Heart right ventricle (tissue), 16 donors: ENCODE measurements around the gene ARID5B. TPM values are rescaled to one million over a fixed set of nuclear protein-coding genes. Genes with fewer than 3 reads are reported as not detected.

Experiments used
- ATAC-seq, 8 donors: fragments of 200-7000 bp; cut with Tn5 transposase; one replicate each; pipeline ENCODE4 v1.9.1; 2020; ENCODE audit warnings: mild to moderate bottlenecking in 8 of 8, moderate library complexity in 8 of 8, moderate number of reproducible peaks in 1 of 8
- DNase-seq, 2 donors: peaks; one replicate each; pipeline ENCODE4 v3.0.0-alpha.2; 2020
- H3K27ac ChIP-seq, 10 donors: fragments of 200-600 bp; sonication (generic) in 2 of 10; one replicate each; pipeline versions ENCODE4 v1.5.0 to v1.8.0; 2020 to 2022; ENCODE audit warnings: mild to moderate bottlenecking in 3 of 10
- H3K27me3 ChIP-seq, 7 donors: fragments of 200-600 bp; one replicate each; pipeline ENCODE4 v1.8.0; 2021 to 2022; ENCODE audit warnings: mild to moderate bottlenecking in 2 of 7
- H3K36me3 ChIP-seq, 9 donors: fragments of 200-600 bp; sonication (generic) in 1 of 9; one replicate each; pipeline versions ENCODE4 v1.5.0 to v1.8.0; 2020 to 2022; ENCODE audit warnings: mild to moderate bottlenecking in 2 of 9
- H3K4me1 ChIP-seq, 9 donors: fragments of 200-600 bp; sonication (generic) in 1 of 9; one replicate each; pipeline versions ENCODE4 v1.5.0 to v1.8.0; 2020 to 2022; ENCODE audit warnings: mild to moderate bottlenecking in 4 of 9
- H3K4me3 ChIP-seq, 10 donors: fragments of 200-600 bp; sonication (generic) in 2 of 10; one replicate each; pipeline versions ENCODE4 v1.5.0 to v1.8.0; 2020 to 2022; ENCODE audit warnings: mild to moderate bottlenecking in 7 of 10, moderate library complexity in 2 of 10
- H3K9me3 ChIP-seq, 11 donors: fragments of 200-600 bp in 10 of 11; sonication (generic) in 2 of 11; one replicate each; pipeline versions ENCODE4 v1.5.0 to v1.8.0; 2013 to 2022; ENCODE audit warnings: mild to moderate bottlenecking in 2 of 11, control low read depth in 1 of 11, moderate library complexity in 1 of 11
- WGBS, 2 donors: extraction: QIAGEN DNeasy Blood & Tissue Kit; methylation state at CpG; one replicate each; pipeline ENCODE4 v1.1.7; 2013; ENCODE audit warnings: inconsistent platforms in 1 of 2; 5-methylcytosine and 5-hydroxymethylcytosine counted together
- intact Hi-C, 10 donors: fragments of 100-400 bp; cut with DNase I; formaldehyde crosslinking; loops; one replicate each; pipeline versions ENCODE4 v1.11.1 to v1.14.2; 2022
- polyA plus RNA-seq, 2 donors: library from polyadenylated mRNA; stranded (reverse); fragments of 200-250 nt; gene quantifications; one replicate each; pipeline ENCODE4 v1.2.3, GENCODE V29; 2013
- total RNA-seq, 10 donors: library from RNA; stranded (reverse); fragmentation: NEBNext Ultra II Directional in 3 of 10; extraction: Animal tissue kit (Norgen Biotek cat#: 25700) in 3 of 10; gene quantifications; one replicate each; pipeline versions ENCODE4 v1.2.1 to v1.2.4, GENCODE V29; 2021 to 2023
- TF ChIP-seq, protein P1 (sequence below), 9 donors: fragments of 200-600 bp; sonication (generic) in 2 of 9; IDR thresholded peaks; one replicate each; pipeline versions ENCODE4 v1.5.0 to v1.8.0; 2021 to 2022; ENCODE audit warnings: antibody characterized with exemption in 9 of 9, mild to moderate bottlenecking in 5 of 9, moderate library complexity in 1 of 9
- donor health status: Arrhythmogenic right ventricular cardiomyopathy.
- donor health status: ischemic (EF 13 %, LVEDD 7.1; RV severe dilation, severe dysfunction).
- donor health status: healthy with polysubstance abuse.
- donor health status: DM: no; HTN: yes; CAD: no.
- donor health status: DM: no; HTN: no; CAD: no.
- donor health status: ischemic (EF 25% LVEDD 6.9; RV normal size, moderate dysfunction).
- donor health status: ischemic (EF 25% LVEDD 5.7; RV mildly dilated, moderate dysfunction).
- donor health status: healthy.
- donor health status: DM: yes; HTN: yes; CAD: no.
- donor health status: Ischemic cardiomyopathy.
- donor health status: ischemic (EF 35%, LVEDD 5.7; RV mildly dilated, moderate dysfunction).
- donor health status: nonischemic (EF 11% LVEDD 7.7; RV severe dilation, severe dysfunction).
- donor health status: DM: yes; HTN: yes; CAD: no.
- donor health status: PGD.
- donor health status: ischemic (EF 29% LVEDD 5.4; RV normal size, mild dysfunction).
- donor health status: nonischemic (EF 23%, LVEDD 6.1; RV moderate dilation, normal function).

ARID5B gene
- total and polyA plus RNA-seq, 12 donors, result 5.3 to 108 (median 25.5) TPM

GRCh38 chr10:62113680-62114079 is 212.2 kb downstream of the ARID5B start:
- H3K36me3 ChIP-seq, result no peaks in the 10 kb centered on the region
- WGBS, 2 donors, result 98% methylated on average over 4 of the region's 4 CpGs
- H3K4me3 ChIP-seq, result no peak overlapping the region
- TF ChIP-seq, protein P1, sequence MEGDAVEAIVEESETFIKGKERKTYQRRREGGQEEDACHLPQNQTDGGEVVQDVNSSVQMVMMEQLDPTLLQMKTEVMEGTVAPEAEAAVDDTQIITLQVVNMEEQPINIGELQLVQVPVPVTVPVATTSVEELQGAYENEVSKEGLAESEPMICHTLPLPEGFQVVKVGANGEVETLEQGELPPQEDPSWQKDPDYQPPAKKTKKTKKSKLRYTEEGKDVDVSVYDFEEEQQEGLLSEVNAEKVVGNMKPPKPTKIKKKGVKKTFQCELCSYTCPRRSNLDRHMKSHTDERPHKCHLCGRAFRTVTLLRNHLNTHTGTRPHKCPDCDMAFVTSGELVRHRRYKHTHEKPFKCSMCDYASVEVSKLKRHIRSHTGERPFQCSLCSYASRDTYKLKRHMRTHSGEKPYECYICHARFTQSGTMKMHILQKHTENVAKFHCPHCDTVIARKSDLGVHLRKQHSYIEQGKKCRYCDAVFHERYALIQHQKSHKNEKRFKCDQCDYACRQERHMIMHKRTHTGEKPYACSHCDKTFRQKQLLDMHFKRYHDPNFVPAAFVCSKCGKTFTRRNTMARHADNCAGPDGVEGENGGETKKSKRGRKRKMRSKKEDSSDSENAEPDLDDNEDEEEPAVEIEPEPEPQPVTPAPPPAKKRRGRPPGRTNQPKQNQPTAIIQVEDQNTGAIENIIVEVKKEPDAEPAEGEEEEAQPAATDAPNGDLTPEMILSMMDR (IDR thresholded peaks at IDR 0.05), result no peak
- no peak overlapping the region for H3K27ac ChIP-seq
- no peak for ATAC-seq
- H3K27me3 ChIP-seq, result no peaks in the 10 kb centered on the region
- intact Hi-C loops, result no loop called here
- H3K4me1 ChIP-seq, result peaks cover 0 to 23% (median 4%) of the 10 kb centered on the region in 9 donors
- H3K9me3 ChIP-seq, result no peaks in the 10 kb centered on the region
- DNase-seq, result no peak

DNA sequence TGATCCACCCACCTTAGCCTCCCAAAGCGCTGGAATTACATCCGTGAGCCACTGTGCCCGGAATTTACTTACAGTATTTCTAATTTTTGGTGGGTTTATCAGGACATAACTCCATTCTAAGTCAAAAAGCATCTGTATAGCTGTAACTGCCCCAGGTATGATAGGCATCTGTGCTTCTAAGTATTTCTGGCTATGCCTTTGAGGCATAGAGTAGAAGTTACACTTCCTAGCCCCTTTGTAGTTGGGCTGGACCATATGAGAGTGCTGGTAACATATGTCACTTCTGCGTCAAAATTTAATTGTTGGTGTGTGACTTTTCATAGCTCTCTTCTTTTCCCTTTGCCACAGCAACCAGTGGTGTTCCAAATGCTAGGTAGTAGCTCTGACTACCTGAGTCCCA is 213.8 kb downstream of the ARID5B start:
- no peaks in the 10 kb centered on the region for H3K9me3 ChIP-seq
- intact Hi-C loops, result no loop called here
- H3K4me3 ChIP-seq, result no peak overlapping the region
- TF ChIP-seq, protein P1 (IDR thresholded peaks at IDR 0.05), result no peak
- ATAC-seq (no peak), DNase-seq (no peak)
- H3K27ac ChIP-seq, result no peak overlapping the region
- H3K27me3 ChIP-seq, result no peaks in the 10 kb centered on the region
- 96% methylated on average over 4 of the region's 4 CpGs for WGBS, 2 donors
- no peaks in the 10 kb centered on the region for H3K36me3 ChIP-seq
- peaks cover 0 to 7% (median 0%) of the 10 kb centered on the region in 9 donors for H3K4me1 ChIP-seq

- no peaks in the 10 kb centered on the region for H3K27me3 ChIP-seq
- no peaks in the 10 kb centered on the region for H3K36me3 ChIP-seq
- no peaks in the 10 kb centered on the region for H3K9me3 ChIP-seq
- intact Hi-C loops, result no loop called here
- TF ChIP-seq, protein P1 (IDR thresholded peaks at IDR 0.05), result no peak
- peaks cover 0 to 2% (median 0%) of the 10 kb centered on the region in 9 donors for H3K4me1 ChIP-seq
- ATAC-seq (no peak), DNase-seq (no peak)
- H3K4me3 ChIP-seq, result no peak overlapping the region
- 91 to 98% methylated on average over 5 of the region's 5 CpGs for WGBS, 2 donors
- H3K27ac ChIP-seq, result no peak overlapping the region
Measured at GRCh38 chr10:62115842-62116241, 214.3 kb downstream of the ARID5B start.

DNA sequence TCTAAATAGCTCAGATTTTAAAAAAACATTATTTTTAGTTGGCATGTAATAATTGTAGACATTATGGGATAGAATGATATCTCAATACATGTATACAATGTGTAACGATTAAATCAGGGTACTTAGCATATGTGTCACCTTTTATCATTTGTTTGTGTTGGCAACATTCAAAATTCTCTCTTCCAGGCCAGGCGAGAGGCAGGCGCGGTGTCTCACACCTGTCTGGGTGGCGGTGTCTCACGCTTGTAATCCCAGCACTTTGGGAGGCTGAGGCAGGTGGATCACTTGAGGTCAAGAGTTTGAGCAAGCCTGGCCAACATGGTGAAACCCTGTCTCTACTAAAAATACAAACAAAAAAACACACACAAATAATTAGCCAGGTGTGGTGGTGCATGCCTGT is 215.4 kb downstream of the ARID5B start:
- 95 to 97% methylated on average over 6 of the region's 6 CpGs for WGBS, 2 donors
- intact Hi-C loops, result no loop called here

More for the DNA sequence above, 215.4 kb downstream of the ARID5B start:
- Histone ChIP-seq H3K27ac (no peak overlapping the region), H3K36me3 (no peaks in the 10 kb centered on the region), H3K27me3 (no peaks in the 10 kb centered on the region), H3K4me3 (no peak overlapping the region), H3K9me3 (peaks cover 0 to 1% (median 0%) of the 10 kb centered on the region in 11 donors), H3K4me1 (no peaks in the 10 kb centered on the region)
- DNase-seq (no peak), ATAC-seq (no peak)
- TF ChIP-seq, protein P1 (IDR thresholded peaks at IDR 0.05), result no peak
